ENCODE data around the gene PDZD2. TPM values are rescaled to one million over a fixed set of nuclear protein-coding genes. Genes with fewer than 3 reads are reported as not detected.
"Not testable (repeated sequence)": the region's sequence is repeated elsewhere in the genome, so short reads cannot be mapped to it uniquely, and the experiment has no call there.

The PDZD2 gene
- total RNA-seq, 1 donor from 2014 or later: 14.7 TPM

DNA sequence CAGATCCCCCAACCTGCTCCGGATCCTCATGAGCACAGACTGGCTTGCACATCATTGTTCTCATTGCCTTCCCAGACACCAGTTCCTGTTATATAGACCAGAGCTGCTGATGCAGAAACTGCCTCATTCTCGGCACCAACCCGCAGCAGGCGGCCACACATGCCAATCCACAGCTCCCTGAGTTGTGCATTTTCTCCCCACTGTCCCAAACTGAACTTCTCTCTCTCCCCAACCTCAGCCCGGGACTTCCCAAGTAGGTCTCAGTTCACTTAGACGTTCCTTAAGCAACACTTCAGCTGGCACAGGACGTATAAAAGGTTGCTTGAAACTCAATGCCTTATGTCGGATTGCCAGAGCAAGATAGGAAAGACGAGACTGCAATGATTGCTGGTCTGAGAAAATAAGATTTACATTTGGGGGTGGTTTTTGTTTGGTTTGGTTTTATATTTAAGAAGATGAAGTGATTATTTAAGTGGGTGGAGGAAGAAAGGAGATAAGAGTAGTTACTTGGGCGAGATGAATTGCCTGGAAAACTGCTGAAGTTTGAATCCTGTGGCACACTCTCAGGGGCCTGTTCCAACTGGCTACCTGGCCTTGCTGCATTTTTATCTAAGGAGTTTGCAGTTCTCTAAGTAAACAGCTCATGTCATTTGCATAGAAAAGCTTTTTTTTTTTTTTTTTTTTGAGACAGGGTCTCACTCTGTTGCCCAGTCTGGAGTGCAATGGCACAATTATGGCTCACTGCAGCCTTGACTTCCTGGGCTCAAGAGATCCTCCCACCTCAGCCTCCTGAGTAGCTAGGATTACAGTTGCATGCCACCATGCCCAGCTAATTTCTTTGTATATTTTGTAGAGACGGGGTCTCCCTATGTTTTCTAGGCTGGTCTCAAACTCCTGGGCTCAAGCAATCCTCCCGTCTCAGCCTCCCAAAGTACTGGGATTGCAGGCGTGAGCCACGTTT is 379.8 kb downstream of the PDZD2 start:
- no peak for DNase-seq (ENCODE audit: low spot score in 2 of 2)
- no peak for FAIRE-seq

- no peak for FAIRE-seq
- DNase-seq (ENCODE audit: low spot score in 2 of 2): no peak
Measured at GRCh38 chr5:32020271-32020670, 381.3 kb downstream of the PDZD2 start.

- no peak for FAIRE-seq
- DNase-seq (ENCODE audit: low spot score in 2 of 2): no peak
Measured at GRCh38 chr5:32020946-32021345, 382.0 kb downstream of the PDZD2 start.

GRCh38 chr5:32021771-32022170 is 382.8 kb downstream of the PDZD2 start:
- DNase-seq (ENCODE audit: low spot score in 2 of 2) (no peak), FAIRE-seq (no peak)

DNA sequence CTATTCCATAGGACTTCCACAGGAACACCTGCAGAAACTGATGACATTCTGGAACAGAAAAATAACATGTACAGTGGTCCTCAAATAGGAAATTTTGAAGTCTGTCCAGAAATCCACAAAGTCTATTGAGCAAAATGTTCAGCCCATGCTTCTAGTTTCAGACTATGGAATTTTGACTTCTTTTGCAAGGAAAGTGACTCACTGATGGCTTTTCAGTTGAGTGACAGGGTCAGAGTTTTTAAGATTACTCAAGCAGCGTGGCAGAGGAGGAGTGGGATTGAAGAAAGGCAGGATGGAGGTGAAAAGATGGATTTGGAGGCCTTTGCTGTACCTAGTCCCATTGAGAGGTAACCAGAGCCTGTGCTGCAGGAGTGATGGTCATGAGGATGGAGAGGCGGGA is 383.7 kb downstream of the PDZD2 start:
- no peak for FAIRE-seq
- no peak for DNase-seq (ENCODE audit: low spot score in 2 of 2)

DNA sequence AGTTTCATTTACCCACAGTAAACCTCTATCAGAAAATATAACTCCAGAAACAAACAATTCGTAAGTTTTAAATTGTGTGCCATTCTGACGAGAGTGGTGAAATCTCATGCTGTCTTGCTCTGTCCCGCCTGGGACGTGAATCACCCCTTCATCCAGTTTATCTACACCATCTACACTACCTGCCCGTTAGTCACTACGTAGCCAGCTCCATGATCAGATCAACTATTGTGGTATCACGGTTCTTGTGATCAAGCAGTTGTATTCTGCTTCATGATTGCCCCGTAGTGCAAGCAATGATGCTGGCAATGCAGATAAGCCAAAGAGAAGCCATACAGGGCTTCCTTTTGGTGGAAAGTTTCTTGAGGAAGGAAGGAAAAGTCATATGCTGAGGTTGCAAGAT is 384.9 kb downstream of the PDZD2 start:
- no peak for DNase-seq (ENCODE audit: low spot score in 2 of 2)
- no peak for FAIRE-seq

DNA sequence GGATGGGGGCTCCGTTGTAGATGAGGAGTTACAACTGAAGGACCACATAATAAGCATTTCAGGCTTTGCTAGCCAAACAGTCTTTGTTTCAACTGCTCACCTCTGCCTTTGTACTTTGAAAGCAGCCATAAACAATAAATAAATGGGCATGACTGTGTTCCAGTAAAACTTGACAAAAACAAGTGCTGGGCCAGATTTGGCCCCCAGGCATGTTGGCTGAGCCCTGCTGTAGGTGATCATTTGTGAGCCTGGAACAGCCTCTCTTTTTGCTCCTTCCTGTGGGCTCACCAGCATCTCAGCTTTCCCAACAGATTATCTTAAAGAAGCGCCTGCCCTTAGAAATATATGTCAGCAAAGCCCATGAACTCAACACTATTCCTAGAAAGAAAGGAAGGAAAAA is 385.8 kb downstream of the PDZD2 start:
- FAIRE-seq (no peak), DNase-seq (ENCODE audit: low spot score in 2 of 2) (no peak)

DNA sequence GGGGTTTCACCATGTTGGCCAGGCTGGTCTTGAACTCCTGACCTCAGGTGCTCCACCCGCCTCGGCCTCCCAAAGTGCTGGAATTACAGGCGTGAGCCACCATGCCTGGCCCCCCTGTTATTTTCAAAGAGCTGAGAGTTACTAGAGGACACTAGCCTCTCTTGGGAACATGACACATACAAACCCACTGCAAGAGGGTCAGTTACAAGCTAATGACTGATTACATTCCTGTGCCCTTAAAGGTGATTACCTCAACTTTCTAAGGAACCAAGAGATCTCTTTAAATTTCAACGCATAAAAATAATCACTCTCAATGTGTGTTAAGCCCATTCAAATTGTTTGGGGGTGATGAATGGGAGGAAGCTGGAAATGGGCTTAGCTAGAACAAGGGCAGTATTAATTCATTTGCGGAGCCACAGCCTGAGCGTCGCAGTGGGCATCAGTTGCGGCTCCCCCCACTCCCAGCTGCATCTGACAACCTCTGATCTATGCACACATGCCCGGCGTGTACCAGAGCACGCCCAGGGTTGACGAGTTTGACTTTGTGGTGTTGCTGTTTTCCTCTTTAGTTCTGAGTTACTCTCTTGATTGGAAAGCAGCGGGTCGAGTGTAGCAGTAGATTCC is 388.3 kb downstream of the PDZD2 start:
- DNase-seq (ENCODE audit: low spot score in 2 of 2) (no peak), FAIRE-seq (no peak)

GRCh38 chr5:32027717-32028458 is 389.0 kb downstream of the PDZD2 start:
- FAIRE-seq (no peak), DNase-seq (ENCODE audit: low spot score in 2 of 2) (no peak)

- DNase-seq (ENCODE audit: low spot score in 2 of 2) (no peak), FAIRE-seq (no peak)
Measured at GRCh38 chr5:32029261-32029660, 390.3 kb downstream of the PDZD2 start.

DNA sequence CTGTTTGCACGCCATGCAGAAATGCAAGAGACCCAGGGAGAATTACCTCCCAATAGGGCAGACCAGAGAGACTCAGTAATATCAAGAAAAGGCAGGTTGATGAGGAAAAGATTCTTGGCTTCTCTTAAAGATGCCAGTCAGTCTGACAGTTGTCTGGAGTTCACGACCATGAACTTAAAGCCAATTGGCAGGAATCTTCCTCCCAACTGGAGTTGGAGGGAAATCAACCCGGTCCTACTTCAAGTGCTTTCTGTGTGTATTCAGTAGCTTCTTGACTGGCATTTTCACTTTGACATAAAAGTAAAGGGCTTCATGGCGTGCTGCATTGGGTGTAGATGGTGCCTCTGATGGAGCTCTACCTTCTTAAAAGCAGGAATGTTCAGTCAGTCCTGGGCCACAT is 390.9 kb downstream of the PDZD2 start:
- no peak for FAIRE-seq
- DNase-seq (ENCODE audit: low spot score in 2 of 2): no peak

DNA sequence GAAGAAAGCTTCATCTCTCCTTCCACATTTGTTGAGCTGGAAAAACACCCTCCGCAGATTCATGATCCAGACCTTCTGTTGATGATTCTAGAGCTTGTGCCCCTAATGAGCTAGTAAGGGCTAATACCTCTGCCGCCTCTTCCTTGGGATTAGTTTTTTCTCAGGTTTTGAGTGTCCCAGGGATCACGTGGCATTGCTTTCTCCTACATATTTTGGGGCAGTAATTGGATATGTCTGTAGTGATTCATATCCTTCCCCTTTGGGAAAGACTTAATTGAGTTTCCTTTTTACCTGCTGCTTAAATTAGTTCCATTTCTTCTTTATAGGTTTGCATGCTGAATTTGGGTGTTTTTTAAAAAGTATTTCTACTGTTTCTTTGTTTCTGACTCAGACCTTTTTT is 391.3 kb downstream of the PDZD2 start:
- FAIRE-seq (no peak), DNase-seq (ENCODE audit: low spot score in 2 of 2) (no peak)

- no peak for FAIRE-seq
- DNase-seq (ENCODE audit: low spot score in 2 of 2): no peak
Measured at GRCh38 chr5:32030686-32031085, 391.8 kb downstream of the PDZD2 start.

DNA sequence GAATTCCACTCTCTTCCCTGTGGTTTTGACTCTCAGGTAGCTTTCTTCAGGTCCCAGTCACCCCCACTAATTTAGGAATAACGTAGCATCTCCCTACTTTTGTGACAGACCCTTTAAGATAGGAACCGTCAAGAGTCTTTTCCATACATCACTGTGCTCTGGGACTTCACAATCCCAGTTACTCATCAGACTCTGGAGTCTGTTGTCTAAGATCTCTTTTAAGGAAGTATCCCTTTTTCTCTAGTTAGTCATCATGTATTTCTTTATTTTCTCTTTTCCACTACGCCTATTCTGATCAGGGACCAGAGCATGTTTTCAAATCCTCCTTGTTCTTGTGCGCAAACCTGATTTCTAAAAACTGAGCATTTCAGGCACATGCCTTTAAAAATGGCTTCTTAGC is 392.2 kb downstream of the PDZD2 start:
- FAIRE-seq (no peak), DNase-seq (ENCODE audit: low spot score in 2 of 2) (no peak)

DNA sequence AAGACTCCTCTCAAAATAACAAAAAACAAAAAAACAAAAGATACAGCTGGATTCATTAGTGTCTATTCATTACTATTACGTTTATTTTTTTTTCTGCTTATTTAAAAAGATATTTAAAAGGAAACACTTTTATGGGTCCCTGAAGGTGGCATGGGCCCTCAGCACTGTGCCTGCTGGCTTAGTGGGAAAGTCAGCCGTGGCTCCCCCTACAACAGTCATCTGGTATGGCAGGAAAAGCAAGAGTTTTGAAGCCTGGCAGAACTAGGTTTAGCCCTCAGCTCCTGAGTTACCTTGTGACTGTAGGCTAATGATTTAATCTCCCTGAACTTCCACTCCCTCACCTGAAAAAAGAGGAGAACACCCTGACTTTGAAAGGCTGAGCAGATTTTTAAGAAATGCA is 399.6 kb downstream of the PDZD2 start:
- FAIRE-seq: no peak
- no peak for DNase-seq (ENCODE audit: low spot score in 2 of 2)

DNA sequence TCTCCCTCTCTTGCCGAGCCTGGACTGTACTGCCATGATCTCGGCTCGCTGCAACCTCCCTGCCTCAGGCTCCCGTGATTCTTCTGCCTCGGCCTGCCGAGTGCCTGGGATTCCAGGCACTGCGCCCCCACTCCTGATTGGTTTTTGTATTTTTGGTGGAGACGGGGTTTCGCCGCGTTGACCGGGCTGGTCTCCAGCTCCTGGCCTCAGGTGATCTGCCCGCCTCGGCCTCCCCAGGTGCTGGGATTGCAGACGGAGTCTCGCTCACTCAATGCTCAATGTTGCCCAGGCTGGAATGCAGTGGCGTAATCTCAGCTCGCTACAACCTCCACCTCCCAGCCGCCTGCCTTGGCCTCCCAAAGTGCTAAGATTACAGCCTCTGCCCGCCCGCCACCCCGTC is 400.2 kb downstream of the PDZD2 start:
- not testable (repeated sequence) for FAIRE-seq; DNase-seq (ENCODE audit: low spot score in 2 of 2)

DNA sequence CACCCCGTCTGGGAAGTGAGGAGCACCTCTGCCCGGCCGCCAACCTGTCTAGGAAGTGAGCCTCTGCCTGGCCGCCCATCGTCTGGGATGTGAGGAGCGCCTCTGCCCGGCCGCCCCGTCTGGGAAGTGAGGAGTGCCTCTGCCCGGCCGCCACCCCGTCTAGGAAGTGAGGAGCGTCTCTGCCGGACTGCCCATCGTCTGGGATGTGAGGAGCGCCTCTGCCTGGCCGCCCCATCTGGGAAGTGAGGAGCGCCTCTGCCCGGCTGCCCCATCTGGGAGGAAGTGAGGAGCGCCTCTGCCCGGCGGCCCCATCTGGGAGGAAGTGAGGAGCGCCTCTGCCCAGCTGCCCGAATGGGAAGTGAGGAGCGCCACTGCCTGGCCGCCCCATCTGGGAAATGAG is 400.7 kb downstream of the PDZD2 start:
- not testable (repeated sequence) for FAIRE-seq; DNase-seq (ENCODE audit: low spot score in 2 of 2)

- not testable (repeated sequence) for FAIRE-seq; DNase-seq (ENCODE audit: low spot score in 2 of 2)
Measured at GRCh38 chr5:32040181-32040695, 401.3 kb downstream of the PDZD2 start.

- DNase-seq (ENCODE audit: low spot score in 2 of 2) (no peak), FAIRE-seq (no peak)
Measured at GRCh38 chr5:32042551-32042961, 403.6 kb downstream of the PDZD2 start.

DNA sequence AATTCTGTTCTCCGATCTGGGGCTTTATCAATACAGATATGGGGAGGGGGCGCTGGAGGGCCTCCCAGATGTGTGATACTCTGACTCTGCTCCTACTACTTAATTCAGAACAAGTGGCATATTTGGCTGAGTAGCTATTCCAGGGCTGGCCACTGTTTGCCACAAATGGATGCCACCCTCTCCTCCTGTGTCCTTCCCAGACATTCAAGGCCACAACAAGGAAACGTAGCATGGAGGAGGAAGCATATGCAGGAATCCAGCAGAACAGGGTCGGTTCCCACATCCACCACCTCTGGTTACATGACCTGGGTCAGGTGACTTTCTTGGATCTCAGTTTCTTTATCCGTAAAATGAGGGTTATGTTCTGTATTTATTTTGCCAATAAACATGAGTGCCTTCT is 404.2 kb downstream of the PDZD2 start:
- no peak for FAIRE-seq
- DNase-seq (ENCODE audit: low spot score in 2 of 2): no peak

- FAIRE-seq (no peak), DNase-seq (ENCODE audit: low spot score in 2 of 2) (no peak)
Measured at GRCh38 chr5:32044434-32044833, 405.5 kb downstream of the PDZD2 start.

Measured in frontal cortex (tissue), 4 donors.